IPS DF 19.7 (cell line): ENCODE data around the gene CNTNAP5.
A peak's percentile ranks its signal among the peaks of the same experiment; 100 is the strongest.

Source experiments
- DNase-seq: peaks from one replicate; pipeline ENCODE4 v3.0.0-alpha.2; 2013; ENCODE audit warnings: low read depth, low spot score

Gene CNTNAP5

GRCh38 chr2:124798551-124798950 is 773.5 kb downstream of the CNTNAP5 start:
- no peak for DNase-seq

- no peak for DNase-seq
Measured at GRCh38 chr2:124804014-124804940, 779.2 kb downstream of the CNTNAP5 start.

- DNase-seq = no peak
Measured at GRCh38 chr2:124805060-124805459, 780.0 kb downstream of the CNTNAP5 start.

- peak; percentile 54 for DNase-seq
Measured at GRCh38 chr2:124810132-124810531, 785.0 kb downstream of the CNTNAP5 start.

GRCh38 chr2:124814968-124815745 is 790.1 kb downstream of the CNTNAP5 start:
- DNase-seq = no peak

GRCh38 chr2:124816007-124816406 is 790.9 kb downstream of the CNTNAP5 start:
- no peak for DNase-seq

GRCh38 chr2:124822516-124822915 is 797.4 kb downstream of the CNTNAP5 start:
- DNase-seq = no peak

- DNase-seq = no peak
Measured at GRCh38 chr2:124824441-124824840, 799.4 kb downstream of the CNTNAP5 start.

GRCh38 chr2:124832521-124832920 is 807.4 kb downstream of the CNTNAP5 start:
- DNase-seq = no peak

GRCh38 chr2:124834331-124834730 is 809.2 kb downstream of the CNTNAP5 start:
- DNase-seq = no peak

- no peak for DNase-seq
Measured at GRCh38 chr2:124835331-124835730, 810.2 kb downstream of the CNTNAP5 start.

- no peak for DNase-seq
Measured at GRCh38 chr2:124836416-124836815, 811.3 kb downstream of the CNTNAP5 start.

GRCh38 chr2:124837496-124837895 is 812.4 kb downstream of the CNTNAP5 start:
- DNase-seq = no peak

- no peak for DNase-seq
Measured at GRCh38 chr2:124838406-124838805, 813.3 kb downstream of the CNTNAP5 start.

GRCh38 chr2:124867247-124867646 is 842.2 kb downstream of the CNTNAP5 start:
- no peak for DNase-seq

- no peak for DNase-seq
Measured at GRCh38 chr2:124874219-124874618, 849.1 kb downstream of the CNTNAP5 start.

- DNase-seq = no peak
Measured at GRCh38 chr2:124874676-124875075, 849.6 kb downstream of the CNTNAP5 start.

- no peak for DNase-seq
Measured at GRCh38 chr2:124875627-124876244, 850.6 kb downstream of the CNTNAP5 start.

- DNase-seq = no peak
Measured at GRCh38 chr2:124877141-124877577, 852.1 kb downstream of the CNTNAP5 start.

GRCh38 chr2:124879640-124880039 is 854.6 kb downstream of the CNTNAP5 start:
- no peak for DNase-seq

GRCh38 chr2:124880995-124881394 is 855.9 kb downstream of the CNTNAP5 start:
- DNase-seq = no peak

GRCh38 chr2:124882423-124882822 is 857.3 kb downstream of the CNTNAP5 start:
- DNase-seq = no peak
